Bronchial epithelial cell (primary cell): ENCODE results near the gene NOS3. TPM values are rescaled to one million over a fixed set of nuclear protein-coding genes. Genes with fewer than 3 reads are reported as not detected.

Experiments
- DNase-seq: peaks from one replicate; pipeline ENCODE4 v3.0.0-alpha.2; 2010; ENCODE audit warnings: low read depth
- FAIRE-seq: peaks from 2 replicates; lab custom pipeline; 2011; peaks lifted over from hg19 to GRCh38; lab: Jason Lieb, UNC
- H3K27me3 ChIP-seq: 2 replicates; pipeline ENCODE4 v1.5.1; 2011; ENCODE audit warnings: low read length; ENCODE audit not compliant: control insufficient read depth, insufficient read depth
- H3K36me3 ChIP-seq: 2 replicates; pipeline ENCODE4 v1.5.1; 2011; ENCODE audit warnings: low read length; ENCODE audit not compliant: control insufficient read depth, insufficient read depth
- H3K4me3 ChIP-seq: 2 replicates; pipeline ENCODE4 v1.5.1; 2011; ENCODE audit warnings: mild to moderate bottlenecking, low read depth, low read length, control low read depth
- total RNA-seq: library from RNA; depleted of rRNA; stranded (reverse); fragments of >200 nt; gene quantifications from 2 replicates; pipeline ENCODE4 v1.2.1, GENCODE V29; 2014
- TF ChIP-seq, protein P1 (sequence below): IDR thresholded peaks from 2 replicates; pipeline ENCODE4 v1.5.1; 2011; ENCODE audit warnings: mild to moderate bottlenecking, moderate library complexity, low read length, control low read depth, inconsistent platforms; ENCODE audit not compliant: insufficient read depth, severe bottlenecking

Gene NOS3
- total RNA-seq, 1 donor from 2014 or later: under 0.01 TPM

DNA sequence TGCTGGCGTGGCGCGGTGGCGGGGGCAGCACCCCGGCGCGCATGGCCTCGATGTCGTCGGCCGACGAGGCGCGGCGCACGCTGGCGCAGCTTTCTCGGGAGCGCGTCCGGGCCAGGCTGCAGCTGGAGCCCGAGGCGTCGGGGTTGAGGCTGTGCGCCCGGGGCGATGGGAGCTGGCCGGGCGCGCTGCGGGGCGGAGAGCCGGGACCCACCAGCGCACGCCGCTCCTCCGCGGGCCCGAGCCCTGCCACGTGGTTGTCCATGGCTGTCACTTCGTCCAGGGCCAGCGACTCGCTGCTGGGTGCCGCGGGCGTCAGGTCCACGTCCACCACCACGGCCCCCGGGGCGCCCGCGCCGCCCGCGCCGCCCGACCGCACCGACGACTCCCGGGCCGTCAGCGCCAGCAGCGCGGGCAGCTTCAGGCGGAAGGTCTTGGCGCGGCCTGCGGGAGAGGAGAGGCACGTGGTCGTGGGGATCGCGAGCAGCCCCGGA, 32.7 kb upstream of the NOS3 start:
- Histone ChIP-seq H3K36me3 (no peaks in the 10 kb centered on the region), H3K27me3 (peaks cover 3% of the 10 kb centered on the region), H3K4me3 (no peak overlapping the region)
- DNase-seq (no peak), FAIRE-seq (no peak)
- TF ChIP-seq, protein P1, sequence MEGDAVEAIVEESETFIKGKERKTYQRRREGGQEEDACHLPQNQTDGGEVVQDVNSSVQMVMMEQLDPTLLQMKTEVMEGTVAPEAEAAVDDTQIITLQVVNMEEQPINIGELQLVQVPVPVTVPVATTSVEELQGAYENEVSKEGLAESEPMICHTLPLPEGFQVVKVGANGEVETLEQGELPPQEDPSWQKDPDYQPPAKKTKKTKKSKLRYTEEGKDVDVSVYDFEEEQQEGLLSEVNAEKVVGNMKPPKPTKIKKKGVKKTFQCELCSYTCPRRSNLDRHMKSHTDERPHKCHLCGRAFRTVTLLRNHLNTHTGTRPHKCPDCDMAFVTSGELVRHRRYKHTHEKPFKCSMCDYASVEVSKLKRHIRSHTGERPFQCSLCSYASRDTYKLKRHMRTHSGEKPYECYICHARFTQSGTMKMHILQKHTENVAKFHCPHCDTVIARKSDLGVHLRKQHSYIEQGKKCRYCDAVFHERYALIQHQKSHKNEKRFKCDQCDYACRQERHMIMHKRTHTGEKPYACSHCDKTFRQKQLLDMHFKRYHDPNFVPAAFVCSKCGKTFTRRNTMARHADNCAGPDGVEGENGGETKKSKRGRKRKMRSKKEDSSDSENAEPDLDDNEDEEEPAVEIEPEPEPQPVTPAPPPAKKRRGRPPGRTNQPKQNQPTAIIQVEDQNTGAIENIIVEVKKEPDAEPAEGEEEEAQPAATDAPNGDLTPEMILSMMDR: no peak

GRCh38 chr7:150958597-150958996, 32.2 kb upstream of the NOS3 start:
- no peak for DNase-seq
- Histone ChIP-seq H3K4me3 (no peak overlapping the region), H3K27me3 (peaks cover 3% of the 10 kb centered on the region), H3K36me3 (no peaks in the 10 kb centered on the region)
- TF ChIP-seq, protein P1: no peak
- no peak for FAIRE-seq

DNA sequence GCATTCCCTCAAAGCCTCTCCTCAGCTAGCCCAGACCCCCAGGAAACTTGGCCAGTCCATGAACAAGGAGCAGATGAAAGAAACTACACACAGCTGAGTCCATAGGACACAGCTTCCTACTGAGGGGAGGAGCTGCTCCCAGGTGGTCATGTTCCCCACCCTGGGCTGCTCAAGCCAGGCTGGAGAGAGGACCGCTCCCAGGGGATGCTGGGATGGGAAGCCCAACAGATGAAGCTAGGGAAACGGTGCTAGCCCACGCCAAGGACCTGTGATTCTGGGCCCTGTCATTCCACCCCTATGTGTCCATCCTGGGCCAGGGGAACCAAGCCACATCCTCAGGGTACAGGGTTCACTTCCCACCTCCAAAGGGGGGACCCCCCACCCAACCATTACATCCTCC, 31.7 kb upstream of the NOS3 start:
- TF ChIP-seq, protein P1: no peak
- H3K36me3 ChIP-seq: no peaks in the 10 kb centered on the region
- no peak for FAIRE-seq
- peaks cover 3% of the 10 kb centered on the region for H3K27me3 ChIP-seq
- DNase-seq: no peak
- no peak overlapping the region for H3K4me3 ChIP-seq

- no peak for DNase-seq
- TF ChIP-seq, protein P1: no peak
- no peak overlapping the region for H3K4me3 ChIP-seq
- peaks cover 6% of the 10 kb centered on the region for H3K27me3 ChIP-seq
- no peaks in the 10 kb centered on the region for H3K36me3 ChIP-seq
- no peak for FAIRE-seq
These were observed 30.8 kb upstream of the NOS3 start for GRCh38 chr7:150959739-150960734.

DNA sequence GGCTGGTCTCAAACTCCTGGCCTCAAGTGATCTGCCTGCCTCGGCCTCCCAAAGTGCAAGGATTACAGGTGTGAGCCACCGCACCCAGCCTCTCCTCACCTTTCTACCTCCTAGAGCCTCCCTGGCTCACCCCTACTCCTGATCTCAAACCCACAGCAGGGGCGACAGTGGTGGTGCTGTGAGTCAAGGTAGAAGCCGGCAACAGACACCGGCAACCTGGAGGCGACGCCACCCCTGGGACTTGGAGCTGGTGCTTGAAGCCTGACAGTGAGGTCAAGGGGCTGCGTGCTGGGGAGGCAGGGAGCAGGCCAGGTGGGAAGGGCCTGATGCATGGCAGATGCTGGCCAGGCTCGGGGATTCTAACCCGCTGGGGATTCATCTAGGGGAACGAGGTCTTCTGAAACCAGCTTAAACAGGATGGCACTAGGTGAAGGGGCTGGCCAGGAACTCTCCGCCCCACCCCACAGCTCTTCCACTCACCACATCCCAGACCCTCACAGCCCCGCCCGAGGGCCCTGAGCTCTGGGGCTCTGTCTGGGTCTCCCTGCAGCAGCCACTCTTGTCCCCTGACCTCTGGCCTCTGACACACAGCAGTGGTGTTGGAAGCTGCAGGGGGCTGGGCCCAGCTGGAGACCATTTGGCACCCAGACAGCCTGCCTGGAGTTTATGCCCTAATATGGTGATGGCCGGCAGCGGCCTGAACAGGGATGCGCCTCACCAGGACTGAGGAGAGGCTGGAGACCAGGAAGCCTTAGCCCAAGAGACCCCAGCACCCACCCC, 29.1 kb upstream of the NOS3 start:
- DNase-seq: no peak
- peaks cover 3% of the 10 kb centered on the region for H3K27me3 ChIP-seq
- no peaks in the 10 kb centered on the region for H3K36me3 ChIP-seq
- H3K4me3 ChIP-seq: no peak overlapping the region
- TF ChIP-seq, protein P1: no peak
- FAIRE-seq: no peak
